Mucosa of stomach (tissue), 1 donor: ENCODE results near the gene VTI1B.

Experiments
- H3K27me3 ChIP-seq: one replicate; pipeline ENCODE4 v1.7.0; 2013; ENCODE audit warnings: mild to moderate bottlenecking, low read length; ENCODE audit not compliant: control insufficient read depth, insufficient read depth
- H3K36me3 ChIP-seq: one replicate; pipeline ENCODE4 v1.7.0; 2013; ENCODE audit warnings: low read length; ENCODE audit not compliant: control insufficient read depth, insufficient read depth
- H3K4me1 ChIP-seq: one replicate; pipeline ENCODE4 v1.7.0; 2013; ENCODE audit warnings: mild to moderate bottlenecking, low read length; ENCODE audit not compliant: control insufficient read depth, insufficient read depth
- H3K4me3 ChIP-seq: one replicate; pipeline ENCODE4 v1.7.0; 2013; ENCODE audit warnings: low read length
- H3K9ac ChIP-seq: one replicate; pipeline ENCODE4 v1.7.0; 2013; ENCODE audit warnings: mild to moderate bottlenecking, low read length, moderate library complexity
- H3K9me3 ChIP-seq: one replicate; pipeline ENCODE4 v1.7.0; 2013; ENCODE audit warnings: mild to moderate bottlenecking, low read length, moderate library complexity; ENCODE audit not compliant: control insufficient read depth
- donor health status: Pancreatic carcinoma.

VTI1B gene

GRCh38 chr14:67674139-67674479 lies 323 bp downstream of the VTI1B start:
- Histone ChIP-seq H3K4me3 (peak overlapping the region; percentile 88), H3K9me3 (no peaks in the 10 kb centered on the region), H3K9ac (peak overlapping the region; percentile 89), H3K27me3 (no peaks in the 10 kb centered on the region), H3K36me3 (peaks cover 10% of the 10 kb centered on the region), H3K4me1 (peaks cover 10% of the 10 kb centered on the region)

GRCh38 chr14:67673451-67673850 lies 981 bp downstream of the VTI1B start:
- Histone ChIP-seq H3K9ac (peak overlapping the region; percentile 89), H3K4me1 (peaks cover 10% of the 10 kb centered on the region)

GRCh38 chr14:67668559-67668958 lies 5.9 kb downstream of the VTI1B start:
- Histone ChIP-seq H3K4me1 (peaks cover 3% of the 10 kb centered on the region), H3K36me3 (no peaks in the 10 kb centered on the region), H3K9ac (no peak overlapping the region), H3K27me3 (no peaks in the 10 kb centered on the region), H3K9me3 (no peaks in the 10 kb centered on the region), H3K4me3 (no peak overlapping the region)

More at GRCh38 chr14:67673451-67673850, 981 bp downstream of the VTI1B start:
- Histone ChIP-seq H3K4me3 (peak overlapping the region; percentile 88), H3K27me3 (no peaks in the 10 kb centered on the region), H3K36me3 (peaks cover 7% of the 10 kb centered on the region), H3K9me3 (no peaks in the 10 kb centered on the region)

- Histone ChIP-seq H3K27me3 (no peaks in the 10 kb centered on the region), H3K9me3 (no peaks in the 10 kb centered on the region), H3K4me3 (no peak overlapping the region), H3K4me1 (no peaks in the 10 kb centered on the region), H3K36me3 (no peaks in the 10 kb centered on the region), H3K9ac (no peak overlapping the region)
These were observed 7.5 kb downstream of the VTI1B start for GRCh38 chr14:67666750-67667449.

GRCh38 chr14:67665868-67666267 lies 8.6 kb downstream of the VTI1B start:
- no peak overlapping the region for H3K9ac ChIP-seq
- H3K27me3 ChIP-seq = no peaks in the 10 kb centered on the region
- no peaks in the 10 kb centered on the region for H3K36me3 ChIP-seq
- H3K9me3 ChIP-seq = no peaks in the 10 kb centered on the region
- H3K4me3 ChIP-seq = no peak overlapping the region
- no peaks in the 10 kb centered on the region for H3K4me1 ChIP-seq

GRCh38 chr14:67663633-67664032 lies 10.8 kb downstream of the VTI1B start:
- H3K9me3 ChIP-seq = no peaks in the 10 kb centered on the region
- no peaks in the 10 kb centered on the region for H3K4me1 ChIP-seq
- H3K27me3 ChIP-seq = no peaks in the 10 kb centered on the region
- H3K36me3 ChIP-seq = no peaks in the 10 kb centered on the region
- H3K4me3 ChIP-seq = no peak overlapping the region
- no peak overlapping the region for H3K9ac ChIP-seq

GRCh38 chr14:67653651-67654280 lies 20.7 kb downstream of the VTI1B start:
- Histone ChIP-seq H3K9ac (no peak overlapping the region), H3K4me3 (no peak overlapping the region), H3K4me1 (no peaks in the 10 kb centered on the region), H3K36me3 (peaks cover 5% of the 10 kb centered on the region), H3K9me3 (no peaks in the 10 kb centered on the region), H3K27me3 (no peaks in the 10 kb centered on the region)

GRCh38 chr14:67652189-67652588 lies 22.2 kb downstream of the VTI1B start:
- Histone ChIP-seq H3K27me3 (no peaks in the 10 kb centered on the region), H3K36me3 (no peaks in the 10 kb centered on the region), H3K4me3 (no peak overlapping the region), H3K9me3 (no peaks in the 10 kb centered on the region), H3K9ac (no peak overlapping the region), H3K4me1 (no peaks in the 10 kb centered on the region)

- Histone ChIP-seq H3K36me3 (no peaks in the 10 kb centered on the region), H3K4me1 (no peaks in the 10 kb centered on the region), H3K9me3 (no peaks in the 10 kb centered on the region), H3K4me3 (no peak overlapping the region), H3K9ac (no peak overlapping the region), H3K27me3 (no peaks in the 10 kb centered on the region)
These were observed 23.7 kb downstream of the VTI1B start for GRCh38 chr14:67650694-67651093.

GRCh38 chr14:67650151-67650550 lies 24.3 kb downstream of the VTI1B start:
- Histone ChIP-seq H3K4me3 (no peak overlapping the region), H3K36me3 (no peaks in the 10 kb centered on the region), H3K9ac (no peak overlapping the region), H3K27me3 (no peaks in the 10 kb centered on the region), H3K4me1 (no peaks in the 10 kb centered on the region), H3K9me3 (no peaks in the 10 kb centered on the region)

GRCh38 chr14:67646131-67646530 lies 28.3 kb downstream of the VTI1B start:
- H3K4me3 ChIP-seq = no peak overlapping the region
- no peak overlapping the region for H3K9ac ChIP-seq
- H3K9me3 ChIP-seq = no peaks in the 10 kb centered on the region
- no peaks in the 10 kb centered on the region for H3K4me1 ChIP-seq
- no peaks in the 10 kb centered on the region for H3K27me3 ChIP-seq
- no peaks in the 10 kb centered on the region for H3K36me3 ChIP-seq

GRCh38 chr14:67645414-67645813 lies 29.0 kb downstream of the VTI1B start:
- Histone ChIP-seq H3K27me3 (no peaks in the 10 kb centered on the region), H3K9me3 (no peaks in the 10 kb centered on the region), H3K4me3 (no peak overlapping the region), H3K36me3 (no peaks in the 10 kb centered on the region), H3K9ac (no peak overlapping the region), H3K4me1 (no peaks in the 10 kb centered on the region)
